Vagina (tissue), 2 donors: ENCODE data around the gene CCL19. TPM values are rescaled to one million over a fixed set of nuclear protein-coding genes. Genes with fewer than 3 reads are reported as not detected.

Source experiments
- DNase-seq, 2 donors: peaks; one replicate each; pipeline ENCODE4 v3.0.0-alpha.2; 2017; ENCODE audit errors: extremely low spot score in 2 of 2
- H3K27ac ChIP-seq: fragments of 200-600 bp; sonication (generic); one replicate; pipeline ENCODE4 v1.5.1; 2019
- H3K27me3 ChIP-seq: fragments of 200-600 bp; sonication (generic); one replicate; pipeline ENCODE4 v1.5.1; 2019
- H3K36me3 ChIP-seq, 2 donors: fragments of 200-600 bp; sonication (generic); one replicate each; pipeline ENCODE4 v1.5.1; 2017 to 2019
- H3K4me1 ChIP-seq: fragments of 200-600 bp; sonication (generic); one replicate; pipeline ENCODE4 v1.5.1; 2019
- H3K4me3 ChIP-seq, 2 donors: fragments of 200-600 bp; sonication (generic); 1 replicate in 1 of 2; 2 replicates in 1 of 2; pipeline ENCODE4 v1.5.1; 2016 to 2019
- H3K9me3 ChIP-seq: fragments of 200-600 bp; sonication (generic); one replicate; pipeline ENCODE4 v1.5.1; 2019
- CTCF ChIP-seq, 3 experiments: fragments of 450-650 bp in 2 of 3; fragments of 200-600 bp in 1 of 3; sonication (generic) in 1 of 3; IDR thresholded peaks; one replicate each; pipeline ENCODE4 v1.5.1; 2017 to 2019; ENCODE audit warnings: antibody characterized with exemption in 3 of 3, mild to moderate bottlenecking in 2 of 3, moderate library complexity in 2 of 3
- POLR2A ChIP-seq, 2 donors: fragments of 450-650 bp; IDR thresholded peaks; one replicate each; pipeline ENCODE4 v1.6.1; 2017; ENCODE audit warnings: antibody characterized with exemption in 2 of 2, mild to moderate bottlenecking in 2 of 2, moderate library complexity in 2 of 2
- POLR2AphosphoS5 ChIP-seq, 2 donors: sonication (generic); formaldehyde crosslinking; IDR thresholded peaks; one replicate each; pipeline ENCODE4 v1.9.0; 2017; ENCODE audit warnings: antibody characterized with exemption in 2 of 2, mild to moderate bottlenecking in 2 of 2, low read depth in 1 of 2; ENCODE audit not compliant: insufficient read depth in 1 of 2
- intact Hi-C: fragments of 100-400 bp; cut with DNase I; formaldehyde crosslinking; loops from one replicate; pipeline ENCODE4 v1.15.1; 2023
- total RNA-seq: library from RNA; depleted of rRNA; stranded (reverse); fragments of >200 nt; gene quantifications from one replicate; pipeline ENCODE4 v1.2.3, GENCODE V29; 2016

The CCL19 gene
- total RNA-seq, 1 donor from 2014 or later = 3.7 TPM

- no peak overlapping the region for H3K27ac ChIP-seq
- intact Hi-C loops = no loop called here
Observed at GRCh38 chr9:34684816-34685215, 6.3 kb downstream of the CCL19 start.

GRCh38 chr9:34684145-34684544, 6.9 kb downstream of the CCL19 start:
- intact Hi-C loops = no loop called here
- no peak overlapping the region for H3K4me3 ChIP-seq
- H3K9me3 ChIP-seq = no peaks in the 10 kb centered on the region
- no peaks in the 10 kb centered on the region for H3K36me3 ChIP-seq
- TF ChIP-seq CTCF (IDR thresholded peaks at IDR 0.05) (no peak), POLR2A (IDR thresholded peaks at IDR 0.05) (no peak), POLR2AphosphoS5 (IDR thresholded peaks at IDR 0.05; ENCODE audit: insufficient read depth in 1 of 2, low read depth in 1 of 2) (no peak)
- no peak overlapping the region for H3K27ac ChIP-seq
- H3K27me3 ChIP-seq = no peaks in the 10 kb centered on the region
- no peak for DNase-seq
- peaks cover 12% of the 10 kb centered on the region for H3K4me1 ChIP-seq

More at GRCh38 chr9:34684816-34685215, 6.3 kb downstream of the CCL19 start:
- TF ChIP-seq CTCF (IDR thresholded peaks at IDR 0.05) (no peak), POLR2A (IDR thresholded peaks at IDR 0.05) (no peak), POLR2AphosphoS5 (IDR thresholded peaks at IDR 0.05; ENCODE audit: insufficient read depth in 1 of 2, low read depth in 1 of 2) (no peak)
- Histone ChIP-seq H3K4me1 (peaks cover 12% of the 10 kb centered on the region), H3K36me3 (no peaks in the 10 kb centered on the region), H3K9me3 (no peaks in the 10 kb centered on the region), H3K27me3 (no peaks in the 10 kb centered on the region), H3K4me3 (no peak overlapping the region)
- DNase-seq = no peak

GRCh38 chr9:34675869-34676268, 15.2 kb downstream of the CCL19 start:
- H3K9me3 ChIP-seq = no peaks in the 10 kb centered on the region
- no peak overlapping the region for H3K27ac ChIP-seq
- no peaks in the 10 kb centered on the region for H3K4me1 ChIP-seq
- H3K36me3 ChIP-seq = no peaks in the 10 kb centered on the region
- no peak overlapping the region for H3K4me3 ChIP-seq
- no peak for DNase-seq
- TF ChIP-seq POLR2AphosphoS5 (IDR thresholded peaks at IDR 0.05; ENCODE audit: insufficient read depth in 1 of 2, low read depth in 1 of 2) (no peak), POLR2A (IDR thresholded peaks at IDR 0.05) (no peak), CTCF (IDR thresholded peaks at IDR 0.05) (no peak)
- H3K27me3 ChIP-seq = no peaks in the 10 kb centered on the region
- intact Hi-C loops = no loop called here

GRCh38 chr9:34675048-34675714, 15.9 kb downstream of the CCL19 start:
- Histone ChIP-seq H3K4me1 (no peaks in the 10 kb centered on the region), H3K27me3 (no peaks in the 10 kb centered on the region), H3K27ac (no peak overlapping the region), H3K36me3 (no peaks in the 10 kb centered on the region), H3K9me3 (no peaks in the 10 kb centered on the region), H3K4me3 (no peak overlapping the region)
- no peak for DNase-seq
- TF ChIP-seq POLR2A (IDR thresholded peaks at IDR 0.05) (no peak), POLR2AphosphoS5 (IDR thresholded peaks at IDR 0.05; ENCODE audit: insufficient read depth in 1 of 2, low read depth in 1 of 2) (no peak), CTCF (IDR thresholded peaks at IDR 0.05) (peak in 2 of 3 experiments; percentile 18 to 45)
- intact Hi-C loops = no loop called here

GRCh38 chr9:34674440-34674839, 16.6 kb downstream of the CCL19 start:
- intact Hi-C loops = no loop called here

More at GRCh38 chr9:34674440-34674839, 16.6 kb downstream of the CCL19 start:
- Histone ChIP-seq H3K4me3 (no peak overlapping the region), H3K27ac (no peak overlapping the region), H3K4me1 (no peaks in the 10 kb centered on the region), H3K36me3 (no peaks in the 10 kb centered on the region), H3K27me3 (no peaks in the 10 kb centered on the region), H3K9me3 (no peaks in the 10 kb centered on the region)
- no peak for DNase-seq
- TF ChIP-seq POLR2AphosphoS5 (IDR thresholded peaks at IDR 0.05; ENCODE audit: insufficient read depth in 1 of 2, low read depth in 1 of 2) (no peak), POLR2A (IDR thresholded peaks at IDR 0.05) (no peak), CTCF (IDR thresholded peaks at IDR 0.05) (no peak)
